RPMI8226 (cell line): Measurements from ENCODE around the gene CACNA1E.
"Not testable (repeated sequence)": the region's sequence is repeated elsewhere in the genome, so short reads cannot be mapped to it uniquely, and the experiment has no call there.

Experiments used
- DNase-seq: peaks from one replicate; pipeline ENCODE4 v3.0.0-alpha.2; 2015

Gene CACNA1E

GRCh38 chr1:181518152-181518551 is 34.8 kb downstream of the CACNA1E start:
- DNase-seq: no peak

GRCh38 chr1:181522864-181523263 is 39.5 kb downstream of the CACNA1E start:
- no peak for DNase-seq

GRCh38 chr1:181525104-181525721 is 41.9 kb downstream of the CACNA1E start:
- DNase-seq: no peak

DNA sequence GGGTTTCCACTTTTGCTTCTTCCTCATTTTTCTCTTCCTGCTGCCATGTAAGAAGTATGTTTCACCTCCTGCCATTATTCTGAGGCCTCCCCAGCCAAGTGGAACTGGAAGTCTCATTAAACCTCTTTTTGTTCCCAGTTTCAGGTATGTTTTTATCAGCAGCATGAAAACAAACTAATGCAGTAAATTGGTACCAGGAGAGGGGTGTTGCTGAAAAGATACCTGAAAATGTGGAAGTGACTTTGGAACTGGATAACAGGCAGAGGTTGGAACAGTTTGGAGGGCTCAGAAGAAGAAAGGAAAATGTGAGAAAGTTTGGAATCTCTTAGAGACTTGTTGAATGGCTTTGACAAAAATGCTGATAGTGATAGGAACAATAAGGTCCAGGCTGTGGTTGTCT is 44.9 kb downstream of the CACNA1E start:
- not testable (repeated sequence) for DNase-seq

GRCh38 chr1:181531441-181531840 is 48.1 kb downstream of the CACNA1E start:
- no peak for DNase-seq

DNA sequence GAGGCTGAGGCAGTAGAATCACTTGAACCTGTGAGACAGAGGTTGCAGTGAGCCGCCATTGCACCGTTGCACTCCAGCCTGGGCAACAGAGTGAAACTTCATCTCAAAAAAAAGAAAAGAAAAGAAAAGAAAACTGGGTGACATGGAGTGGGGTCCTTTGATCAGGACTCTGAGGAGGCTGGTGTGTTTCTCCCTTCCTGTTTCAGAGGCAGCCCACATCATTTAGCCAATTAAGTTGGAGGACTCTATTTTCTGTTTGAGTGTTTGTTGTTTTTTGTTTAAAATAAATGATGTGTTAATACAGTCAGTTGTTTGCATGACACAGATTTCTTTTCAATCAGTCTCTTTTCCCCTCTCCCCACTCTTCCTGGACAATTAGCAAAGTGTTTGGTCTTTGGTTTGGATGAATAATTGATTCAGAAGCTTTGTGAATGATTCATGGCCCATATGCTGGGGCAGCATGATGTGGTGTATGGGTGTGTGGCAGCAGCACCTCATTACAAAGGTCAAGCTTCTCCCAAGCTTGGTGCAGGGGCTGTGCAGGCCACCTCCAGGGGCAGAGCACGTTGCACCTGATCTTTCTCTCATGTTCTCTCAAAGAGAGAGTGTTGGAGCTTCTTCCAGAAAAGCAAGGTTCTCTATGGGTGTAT is 48.8 kb downstream of the CACNA1E start:
- DNase-seq: no peak

DNA sequence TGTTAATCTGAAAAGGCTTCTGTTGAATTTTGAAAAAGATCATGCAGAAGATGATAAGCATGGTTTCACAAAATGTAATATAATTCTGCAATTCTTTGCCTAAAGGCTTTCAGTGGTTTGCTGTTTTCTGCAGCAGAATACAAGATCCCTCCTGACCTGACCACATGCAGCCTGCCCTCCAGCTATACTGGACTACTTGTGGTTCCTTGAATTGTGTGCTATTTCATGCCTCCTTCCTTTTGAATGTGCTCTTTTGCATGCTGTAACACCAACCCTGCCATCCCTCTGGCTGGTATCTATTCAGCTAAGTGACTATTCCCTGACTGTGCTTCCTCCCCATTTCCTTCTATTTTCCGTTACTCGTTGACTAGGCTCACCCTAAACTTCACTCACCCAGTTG is 55.5 kb downstream of the CACNA1E start:
- no peak for DNase-seq

DNA sequence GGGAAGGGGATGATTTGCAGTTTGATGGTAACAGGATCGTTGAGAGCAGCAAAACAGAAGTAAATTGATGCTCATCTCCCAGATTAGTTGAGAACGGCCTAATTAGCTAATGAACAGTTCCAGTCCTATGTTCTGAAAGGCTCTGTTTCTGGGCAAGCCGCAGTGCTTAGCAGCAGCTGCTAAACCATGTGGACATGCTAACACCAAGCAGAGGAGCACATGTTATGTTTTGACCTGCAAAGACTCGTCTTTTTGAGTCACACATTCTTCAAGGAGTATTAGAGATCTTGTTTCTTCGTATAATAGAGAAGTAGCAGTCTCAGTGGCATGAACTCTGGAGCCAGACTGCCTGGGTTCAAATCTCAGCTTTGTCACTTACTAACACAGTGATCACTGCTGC is 58.1 kb downstream of the CACNA1E start:
- no peak for DNase-seq

DNA sequence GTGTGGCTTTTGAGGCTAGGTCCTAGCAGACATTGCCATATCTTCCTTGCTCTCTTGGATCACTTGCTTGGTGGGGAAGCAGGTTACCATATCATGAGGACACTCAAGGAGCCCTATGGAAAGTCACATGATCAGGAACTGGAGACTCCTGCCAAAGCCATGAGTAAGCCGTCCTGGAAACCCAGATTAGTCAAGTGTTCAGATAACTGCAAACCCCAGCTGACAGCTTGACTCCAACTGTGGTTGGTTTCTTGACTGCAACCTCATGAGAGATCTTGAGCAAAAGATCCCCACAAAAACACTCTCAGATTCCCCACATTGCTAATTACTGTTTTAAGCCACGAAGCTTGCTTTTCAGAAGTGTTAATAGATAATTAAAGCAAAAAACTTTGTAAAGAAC is 58.6 kb downstream of the CACNA1E start:
- no peak for DNase-seq

DNA sequence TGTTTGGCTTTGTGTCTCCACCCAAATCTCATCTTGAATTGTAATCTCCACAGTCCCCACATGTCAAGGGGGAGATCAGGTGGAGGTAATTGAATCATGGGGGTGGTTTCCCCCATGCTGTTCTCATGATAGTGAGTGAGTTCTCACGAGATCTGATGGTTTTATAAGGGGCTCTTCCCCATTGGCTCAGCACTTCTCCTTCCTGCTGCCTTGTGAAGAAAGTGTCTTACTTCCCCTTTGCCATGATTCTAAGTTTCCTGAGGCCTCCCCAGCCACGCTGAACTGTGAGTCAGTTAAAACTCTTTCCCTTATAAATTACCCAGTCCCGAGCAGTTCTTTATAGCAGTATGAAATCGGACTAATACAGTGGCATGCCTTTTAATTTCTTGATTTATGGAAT is 59.1 kb downstream of the CACNA1E start:
- DNase-seq: not testable (repeated sequence)

- no peak for DNase-seq
Measured at GRCh38 chr1:181545395-181545794, 62.1 kb downstream of the CACNA1E start.

GRCh38 chr1:181548497-181548896 is 65.2 kb downstream of the CACNA1E start:
- DNase-seq: no peak

DNA sequence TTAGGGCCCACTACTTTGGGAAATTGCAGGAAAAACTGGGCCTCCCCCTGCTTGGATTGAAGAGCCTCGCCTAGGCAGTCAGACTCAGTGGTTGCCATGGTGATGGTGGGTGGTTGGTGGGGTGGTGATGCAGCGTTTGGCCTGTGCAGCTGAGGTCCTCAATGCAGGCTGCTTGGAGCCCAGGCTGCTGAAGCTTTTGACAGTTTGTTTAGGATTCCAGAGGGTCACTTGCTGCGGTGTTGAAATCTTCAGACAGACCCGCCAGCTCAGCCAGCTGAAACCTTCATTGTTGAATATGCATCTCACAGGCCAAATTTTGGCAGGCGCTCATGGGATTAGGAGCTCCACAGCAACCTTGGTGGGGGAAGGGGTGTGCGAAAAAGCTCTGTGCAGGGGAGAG is 67.9 kb downstream of the CACNA1E start:
- no peak for DNase-seq

GRCh38 chr1:181551754-181552153 is 68.4 kb downstream of the CACNA1E start:
- no peak for DNase-seq

- no peak for DNase-seq
Measured at GRCh38 chr1:181554465-181554864, 71.1 kb downstream of the CACNA1E start.

DNA sequence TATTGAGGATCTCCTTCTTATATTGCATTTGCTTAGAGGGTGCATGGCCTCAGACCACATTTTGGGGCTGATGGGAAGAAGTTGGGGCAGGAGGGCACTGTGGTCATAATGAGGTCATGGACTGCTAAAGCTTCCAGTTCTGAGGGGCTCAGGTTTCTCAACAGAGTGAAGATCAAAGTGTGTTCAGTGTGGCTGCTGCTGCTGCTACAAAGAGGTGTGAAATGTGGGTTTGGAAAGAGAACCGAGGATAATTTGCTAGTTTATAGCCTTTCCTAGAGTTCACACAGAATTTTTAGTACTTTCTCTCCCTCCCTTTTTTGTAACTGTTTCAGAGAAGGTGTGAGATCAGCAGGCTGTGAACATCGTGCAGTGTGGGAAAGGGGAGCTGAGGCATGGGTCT is 73.3 kb downstream of the CACNA1E start:
- no peak for DNase-seq

GRCh38 chr1:181557313-181557712 is 74.0 kb downstream of the CACNA1E start:
- no peak for DNase-seq

GRCh38 chr1:181558416-181558815 is 75.1 kb downstream of the CACNA1E start:
- peak; percentile 35 for DNase-seq

GRCh38 chr1:181559142-181559541 is 75.8 kb downstream of the CACNA1E start:
- no peak for DNase-seq

DNA sequence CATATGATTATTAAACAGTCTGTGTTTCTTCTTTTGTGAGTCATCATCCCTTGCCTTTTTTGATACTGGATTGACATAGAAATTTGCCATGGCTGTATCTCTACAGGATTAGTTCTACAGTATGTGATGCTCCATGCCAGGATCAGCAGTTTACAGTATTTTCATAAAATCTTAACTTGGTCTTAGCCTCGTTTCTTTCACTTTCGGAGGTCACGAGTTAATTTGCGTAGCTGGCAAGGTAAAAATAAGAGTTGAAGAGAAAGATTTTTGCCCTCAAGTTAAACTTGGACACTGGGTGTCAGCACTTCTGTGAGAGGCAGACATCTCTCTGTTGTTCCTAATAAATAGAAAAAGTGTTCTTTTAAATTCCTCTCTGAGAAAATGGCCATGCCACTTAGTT is 79.1 kb downstream of the CACNA1E start:
- DNase-seq: peak; percentile 49

GRCh38 chr1:181568736-181569135 is 85.4 kb downstream of the CACNA1E start:
- DNase-seq: no peak

DNA sequence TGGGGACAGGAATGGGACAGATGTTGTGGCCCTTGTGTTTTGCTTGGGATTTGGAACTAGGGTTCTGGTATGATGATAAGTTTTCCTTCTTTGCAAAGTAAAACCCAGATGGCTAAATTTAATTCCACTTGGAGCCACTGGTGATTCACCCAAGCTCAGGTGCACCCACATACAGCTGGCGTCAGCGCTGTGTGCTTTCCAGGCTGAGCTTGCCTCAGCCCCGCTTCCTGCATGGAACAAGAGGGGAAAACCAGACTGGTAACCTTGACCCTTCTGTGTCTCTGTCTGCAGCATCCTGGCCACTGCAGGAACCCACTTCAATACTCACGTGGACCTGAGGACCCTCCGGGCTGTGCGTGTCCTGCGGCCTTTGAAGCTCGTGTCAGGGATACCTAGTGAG is 94.2 kb downstream of the CACNA1E start:
- DNase-seq: no peak

GRCh38 chr1:181583598-181583997 is 100.3 kb downstream of the CACNA1E start:
- DNase-seq: peak; percentile 18

DNA sequence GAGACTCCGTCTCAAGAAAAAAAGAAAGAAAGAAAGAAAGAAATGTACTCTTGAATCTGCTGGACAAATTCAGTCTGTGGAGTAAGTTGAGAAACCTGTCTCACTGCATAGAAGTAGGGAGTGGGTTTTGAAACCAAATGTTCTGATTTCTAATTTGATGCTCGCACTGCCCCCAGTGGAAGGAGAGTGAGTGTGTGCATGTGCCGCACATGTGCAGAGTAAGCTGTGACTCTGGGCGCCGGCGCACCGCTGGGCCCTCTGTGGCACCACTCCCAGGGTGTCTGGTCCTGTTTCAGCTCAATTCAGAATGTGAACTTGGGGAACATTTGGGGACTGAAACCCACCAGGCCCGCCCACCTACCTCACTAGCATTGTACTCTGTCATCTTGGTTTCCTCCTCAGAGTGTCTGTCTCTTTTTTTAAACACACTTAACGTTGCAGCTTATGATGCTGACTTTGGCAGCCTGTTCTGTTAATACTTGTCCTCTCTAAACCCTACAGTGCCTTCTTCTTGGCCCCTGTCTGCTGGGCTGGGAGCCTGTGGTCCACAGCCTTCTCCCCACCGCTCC is 104.6 kb downstream of the CACNA1E start:
- DNase-seq: peak; percentile 51

DNA sequence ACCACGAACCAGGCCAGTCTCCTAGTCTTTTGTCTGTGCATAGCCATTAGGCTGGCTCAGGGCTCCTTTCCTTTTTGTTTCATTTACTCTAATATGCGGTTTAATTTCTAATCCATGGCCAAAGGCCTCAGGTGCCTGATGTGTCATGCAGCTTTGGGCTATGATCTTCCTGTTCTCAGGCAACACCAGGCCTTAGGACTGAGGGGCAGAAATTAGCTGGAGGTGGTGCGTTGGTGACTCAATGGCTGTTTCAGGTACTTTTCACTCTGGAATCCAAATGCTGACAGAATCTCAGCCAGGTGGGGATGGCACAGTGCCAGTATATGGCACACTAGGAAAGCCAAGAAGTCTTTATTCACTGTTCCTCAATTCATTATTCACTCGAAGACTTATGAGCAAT is 105.3 kb downstream of the CACNA1E start:
- peak; percentile 14 for DNase-seq
